HT1080 (cell line): ENCODE data around the gene RACGAP1. TPM values are rescaled to one million over a fixed set of nuclear protein-coding genes. Genes with fewer than 3 reads are reported as not detected.
"Not testable (repeated sequence)": the region's sequence is repeated elsewhere in the genome, so short reads cannot be mapped to it uniquely, and the experiment has no call there.

Experiments
- DNase-seq: peaks from one replicate; pipeline ENCODE4 v3.0.0-alpha.2; 2015; ENCODE audit warnings: low read depth
- total RNA-seq: library from RNA; depleted of rRNA; stranded (reverse); fragments of >200 nt; shearing (Covaris generic); gene quantifications from 2 replicates; pipeline ENCODE4 v1.2.3, GENCODE V29; 2014

The RACGAP1 gene
- total RNA-seq, 1 experiment from 2014 or later = 155 TPM

- DNase-seq = no peak
Measured at GRCh38 chr12:50032515-50032853, 7.2 kb upstream of the RACGAP1 start.

GRCh38 chr12:50030449-50030848 is 5.2 kb upstream of the RACGAP1 start:
- DNase-seq = not testable (repeated sequence)

- DNase-seq = no peak
Measured at GRCh38 chr12:50026691-50027090, 1.4 kb upstream of the RACGAP1 start.

- no peak for DNase-seq
Measured at GRCh38 chr12:50024805-50025186, 498 bp downstream of the RACGAP1 start.

- DNase-seq = no peak
Measured at GRCh38 chr12:50024227-50024626, 1.1 kb downstream of the RACGAP1 start.

GRCh38 chr12:50022903-50023302 is 2.4 kb downstream of the RACGAP1 start:
- DNase-seq = no peak

- no peak for DNase-seq
Measured at GRCh38 chr12:50021031-50021430, 4.3 kb downstream of the RACGAP1 start.

- DNase-seq = no peak
Measured at GRCh38 chr12:50019524-50019923, 5.8 kb downstream of the RACGAP1 start.

GRCh38 chr12:50018968-50019367 is 6.3 kb downstream of the RACGAP1 start:
- no peak for DNase-seq

- no peak for DNase-seq
Measured at GRCh38 chr12:50018154-50018553, 7.1 kb downstream of the RACGAP1 start.

GRCh38 chr12:50017641-50018040 is 7.7 kb downstream of the RACGAP1 start:
- no peak for DNase-seq

GRCh38 chr12:50016501-50017475 is 8.5 kb downstream of the RACGAP1 start:
- no peak for DNase-seq

- no peak for DNase-seq
Measured at GRCh38 chr12:50014342-50014741, 11.0 kb downstream of the RACGAP1 start.

GRCh38 chr12:50013361-50014147 is 11.7 kb downstream of the RACGAP1 start:
- no peak for DNase-seq

- DNase-seq = peak; percentile 32
Measured at GRCh38 chr12:50006754-50007442, 18.4 kb downstream of the RACGAP1 start.

GRCh38 chr12:50006280-50006679 is 19.0 kb downstream of the RACGAP1 start:
- no peak for DNase-seq

- DNase-seq = no peak
Measured at GRCh38 chr12:50005175-50005574, 20.1 kb downstream of the RACGAP1 start.

GRCh38 chr12:50004696-50005095 is 20.6 kb downstream of the RACGAP1 start:
- DNase-seq = no peak

GRCh38 chr12:50003595-50003994 is 21.7 kb downstream of the RACGAP1 start:
- DNase-seq = no peak

- no peak for DNase-seq
Measured at GRCh38 chr12:49998453-49998852, 26.8 kb downstream of the RACGAP1 start.

GRCh38 chr12:49990273-49990672 is 35.0 kb downstream of the RACGAP1 start:
- DNase-seq = no peak

GRCh38 chr12:49989400-49989799 is 35.9 kb downstream of the RACGAP1 start:
- not testable (repeated sequence) for DNase-seq
